HG03039 (cell line): ENCODE measurements around the gene PCSK4.
"Not testable (repeated sequence)": the region's sequence is repeated elsewhere in the genome, so short reads cannot be mapped to it uniquely, and the experiment has no call there.

ENCODE experiments used
- ATAC-seq: cut with Tn5 transposase; IDR thresholded peaks from one replicate; pipeline ENCODE4 v1.9.1; 2021; ENCODE audit warnings: mild to moderate bottlenecking, moderate library complexity; ENCODE audit not compliant: unreplicated experiment

PCSK4 gene

DNA sequence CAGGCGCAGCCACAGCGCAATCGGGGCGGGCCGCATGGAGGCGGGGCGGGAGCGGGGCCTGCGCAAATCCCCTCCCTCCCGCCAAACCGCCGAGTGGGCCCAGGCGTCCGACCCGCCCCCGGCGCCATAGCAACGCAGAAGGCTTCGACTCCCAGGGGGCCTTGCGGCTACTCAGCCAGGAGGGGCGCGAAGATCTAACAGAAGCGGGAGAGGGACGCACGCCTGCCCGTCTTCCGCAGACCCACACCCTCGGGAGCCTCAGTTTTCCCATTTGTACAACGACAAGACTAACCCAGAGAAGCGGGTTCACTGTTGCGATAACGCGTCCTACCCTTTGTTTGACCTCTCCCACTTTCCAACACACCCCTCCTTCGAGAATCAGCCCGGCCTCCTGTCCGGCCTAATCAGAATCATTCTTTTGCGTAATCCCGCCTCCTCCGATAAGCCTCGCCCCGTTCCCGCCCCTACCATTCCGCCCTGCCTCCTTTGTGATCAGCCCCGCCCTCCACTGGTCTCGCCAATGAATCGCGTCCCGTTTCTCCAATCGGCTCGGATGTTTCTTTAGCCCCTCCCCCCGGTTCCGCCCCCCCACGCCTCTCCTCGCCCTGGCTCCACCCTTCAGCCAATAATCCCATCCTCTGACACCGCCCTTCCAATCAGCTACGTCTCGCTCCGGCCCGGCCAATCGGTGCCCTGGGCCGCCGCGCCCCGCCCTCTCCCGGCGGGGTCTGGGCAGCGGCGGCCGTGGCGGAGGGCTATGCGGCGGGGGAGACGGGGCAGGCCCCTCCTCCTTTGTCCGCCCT lies at the start of gene PCSK4:
PCSK4 (minus strand) TSS at position 40 of the 803 bp plus-strand sequence; CDS start at position 36, 4 bp downstream.
- ATAC-seq = peak; percentile 73

GRCh38 chr19:1539749-1540148 lies 49.6 kb upstream of the PCSK4 start:
- not testable (repeated sequence) for ATAC-seq

DNA sequence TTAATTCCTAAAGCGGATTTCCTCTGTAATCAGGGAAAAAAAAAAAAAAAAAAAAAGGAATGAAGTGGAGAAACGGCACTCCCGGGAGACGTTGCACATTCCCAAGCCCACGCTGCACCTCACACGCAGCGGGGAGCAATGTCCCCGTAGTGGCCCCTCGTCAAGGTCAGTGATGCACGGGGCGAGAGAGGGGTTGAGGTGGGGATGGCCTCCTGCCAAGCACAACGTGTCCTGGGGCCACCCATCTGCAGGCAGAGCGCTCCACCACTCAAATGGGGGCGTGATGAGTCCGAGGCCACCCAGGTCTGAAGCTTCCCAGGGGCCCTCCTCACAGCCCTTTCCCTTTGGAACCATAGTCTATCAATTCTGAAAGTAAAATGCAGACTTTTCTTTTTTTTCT lies 48.8 kb upstream of the PCSK4 start:
- no peak for ATAC-seq

- not testable (repeated sequence) for ATAC-seq
Measured at GRCh38 chr19:1535699-1536098, 45.5 kb upstream of the PCSK4 start.

DNA sequence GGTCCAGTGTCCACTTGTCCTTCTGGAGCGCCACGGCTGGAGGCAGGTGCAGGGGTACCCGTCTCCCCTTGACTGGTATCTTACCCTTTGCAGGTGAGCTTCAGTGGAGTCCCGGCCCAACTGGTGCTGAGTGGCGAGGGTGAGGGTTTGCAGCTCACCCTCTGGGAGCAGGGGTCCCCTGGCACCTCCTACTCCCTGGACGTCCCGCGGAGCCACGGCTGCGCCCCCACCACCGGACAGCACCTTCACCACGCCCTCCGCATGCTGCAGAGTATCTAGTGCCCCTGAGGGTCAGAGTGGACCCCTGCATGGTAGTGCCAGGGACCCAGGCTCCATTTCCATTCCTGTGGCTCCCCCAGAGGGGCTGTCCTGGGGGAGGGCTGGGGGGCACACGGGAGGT lies 44.8 kb upstream of the PCSK4 start:
- no peak for ATAC-seq

GRCh38 chr19:1533510-1534150 lies 43.5 kb upstream of the PCSK4 start:
- ATAC-seq = no peak

DNA sequence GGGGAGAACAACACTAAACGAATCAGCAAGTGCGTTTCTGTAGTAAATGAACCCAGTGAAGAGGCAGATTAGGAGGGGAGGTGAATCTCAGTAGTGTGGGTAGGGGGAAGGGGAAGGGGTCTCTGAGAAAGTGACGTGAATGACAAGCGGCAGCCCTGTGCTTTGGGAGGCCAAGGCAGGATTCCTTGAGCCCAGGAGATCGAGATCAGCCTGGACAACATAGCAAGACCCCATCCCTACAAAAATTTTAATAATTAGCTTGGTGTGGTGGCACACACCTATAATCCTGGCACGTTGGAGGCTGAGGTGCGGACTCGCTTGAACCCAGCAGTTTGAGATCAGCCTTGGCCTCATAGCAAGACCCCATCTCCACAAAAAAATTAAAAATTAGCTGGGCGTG lies 41.9 kb upstream of the PCSK4 start:
- no peak for ATAC-seq

GRCh38 chr19:1531587-1531986 lies 41.4 kb upstream of the PCSK4 start:
- ATAC-seq = no peak

DNA sequence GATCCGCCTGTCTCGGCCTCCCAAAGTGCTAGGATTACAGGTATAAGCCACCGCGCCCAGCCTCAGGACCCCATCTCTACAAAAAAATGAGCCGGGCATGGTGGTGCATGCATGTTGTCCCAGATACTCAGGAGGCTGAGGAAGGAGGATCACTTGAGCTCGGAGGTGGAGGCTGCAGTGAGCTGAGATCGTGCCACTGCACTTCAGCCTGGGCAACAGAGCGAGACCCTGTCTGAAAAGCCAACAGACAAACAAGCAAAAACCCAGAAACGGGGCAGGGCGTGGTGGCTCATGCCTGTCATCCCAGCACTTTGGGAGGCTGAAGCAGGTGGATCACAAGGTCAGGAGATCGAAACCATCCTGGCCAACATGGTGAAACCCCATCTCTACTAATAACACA lies 40.7 kb upstream of the PCSK4 start:
- ATAC-seq = not testable (repeated sequence)

GRCh38 chr19:1529430-1529816 lies 39.3 kb upstream of the PCSK4 start:
- ATAC-seq = no peak

DNA sequence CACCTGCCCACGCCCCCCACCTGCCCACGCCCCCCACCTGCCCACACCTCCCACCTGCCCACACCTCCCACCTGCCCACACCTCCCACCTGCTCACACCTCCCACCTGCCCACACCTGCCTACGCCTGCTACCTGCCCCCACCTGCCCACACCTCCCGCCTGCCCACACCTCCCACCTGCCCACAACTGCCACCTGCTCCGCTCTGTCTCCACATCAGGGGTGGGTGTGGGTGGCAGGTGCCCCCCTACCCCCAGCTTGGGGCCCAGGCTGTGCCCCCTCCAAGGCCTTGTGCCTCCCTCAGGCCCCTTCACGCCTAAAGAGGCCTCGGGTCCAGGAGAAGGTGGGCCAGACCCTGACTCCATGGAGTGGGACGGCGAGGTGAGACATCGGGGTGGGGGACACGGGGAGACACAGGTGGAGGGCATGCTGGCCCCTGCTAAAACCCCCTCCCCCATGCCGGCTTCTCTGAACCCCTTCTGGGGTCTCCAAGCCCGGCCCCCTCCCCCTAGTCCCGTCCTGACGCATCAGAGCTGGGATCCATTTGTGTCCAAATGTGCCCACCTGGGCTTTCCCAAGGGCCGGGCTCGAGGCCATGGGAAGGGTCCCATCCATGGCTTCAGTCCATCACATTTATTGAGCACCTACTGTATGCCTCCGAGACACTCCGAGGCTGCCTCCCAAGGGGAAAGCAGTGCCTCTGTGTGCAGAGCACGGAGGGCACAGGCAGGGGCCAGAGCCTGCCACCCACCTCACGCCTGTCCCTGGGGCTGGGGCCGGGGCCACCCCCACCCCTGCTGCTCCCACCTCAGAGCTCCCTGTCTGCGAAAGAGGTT lies 38.7 kb upstream of the PCSK4 start:
- ATAC-seq = no peak

DNA sequence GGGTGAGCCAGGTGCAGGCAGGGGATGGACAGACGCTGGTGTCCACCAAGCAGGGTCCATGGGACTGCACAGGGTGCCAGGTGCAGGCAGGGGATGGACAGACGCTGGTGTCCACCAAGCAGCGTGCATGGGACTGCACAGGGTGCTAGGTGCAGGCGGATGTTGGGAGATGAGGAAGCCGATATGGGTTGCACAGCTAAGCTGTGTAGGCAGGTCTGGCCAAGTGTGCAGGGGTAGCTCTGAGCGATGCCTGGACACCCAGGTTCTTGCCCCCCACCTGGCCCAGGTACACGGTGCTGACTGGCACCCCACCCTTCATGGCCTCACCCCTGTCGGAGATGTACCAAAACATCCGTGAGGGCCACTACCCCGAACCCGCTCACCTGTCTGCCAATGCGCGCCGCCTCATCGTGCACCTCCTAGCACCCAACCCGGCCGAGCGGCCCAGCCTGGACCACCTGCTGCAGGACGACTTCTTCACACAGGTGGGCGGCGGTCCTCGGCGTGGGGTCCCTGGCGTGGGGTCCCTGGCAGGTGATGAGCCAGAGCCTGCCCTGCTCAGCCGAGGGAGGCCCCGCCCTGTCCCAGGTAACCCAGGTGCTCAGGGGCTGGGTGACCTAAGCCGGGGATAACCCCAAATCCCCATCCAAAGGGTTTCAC lies 37.6 kb upstream of the PCSK4 start:
- no peak for ATAC-seq

DNA sequence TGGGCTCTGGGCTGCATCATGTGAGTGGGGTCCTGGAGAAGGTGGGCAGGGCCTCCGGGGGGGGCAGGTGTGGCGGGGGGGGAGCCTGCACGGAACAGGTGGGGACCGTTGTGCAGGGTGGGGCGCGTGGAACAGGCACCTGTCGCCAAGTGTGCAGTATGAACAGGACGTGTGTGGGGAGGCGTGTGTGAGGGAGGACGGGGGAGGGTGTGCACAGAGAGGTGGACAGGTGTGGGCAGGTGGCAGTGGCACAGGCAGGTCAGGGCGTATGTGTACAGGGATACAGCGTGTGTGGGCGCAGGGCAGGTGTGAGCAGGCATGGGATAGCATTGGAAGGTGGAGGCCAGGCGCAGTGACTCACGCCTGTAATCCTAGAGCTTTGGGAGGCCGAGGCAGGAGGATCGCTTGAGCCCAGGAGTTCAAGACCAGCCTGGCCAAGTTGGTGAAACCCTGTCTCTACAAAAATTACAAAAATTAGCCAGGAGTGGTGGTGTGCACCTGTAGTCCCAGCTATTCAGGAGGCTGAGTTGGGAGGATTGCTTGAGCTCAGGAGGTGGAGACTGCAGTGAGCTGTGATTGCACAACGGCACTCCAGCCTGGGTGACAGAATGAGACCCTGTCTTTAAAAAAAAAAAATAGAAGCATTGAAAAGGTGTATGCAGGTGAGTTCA lies 37.0 kb upstream of the PCSK4 start:
- no peak for ATAC-seq

DNA sequence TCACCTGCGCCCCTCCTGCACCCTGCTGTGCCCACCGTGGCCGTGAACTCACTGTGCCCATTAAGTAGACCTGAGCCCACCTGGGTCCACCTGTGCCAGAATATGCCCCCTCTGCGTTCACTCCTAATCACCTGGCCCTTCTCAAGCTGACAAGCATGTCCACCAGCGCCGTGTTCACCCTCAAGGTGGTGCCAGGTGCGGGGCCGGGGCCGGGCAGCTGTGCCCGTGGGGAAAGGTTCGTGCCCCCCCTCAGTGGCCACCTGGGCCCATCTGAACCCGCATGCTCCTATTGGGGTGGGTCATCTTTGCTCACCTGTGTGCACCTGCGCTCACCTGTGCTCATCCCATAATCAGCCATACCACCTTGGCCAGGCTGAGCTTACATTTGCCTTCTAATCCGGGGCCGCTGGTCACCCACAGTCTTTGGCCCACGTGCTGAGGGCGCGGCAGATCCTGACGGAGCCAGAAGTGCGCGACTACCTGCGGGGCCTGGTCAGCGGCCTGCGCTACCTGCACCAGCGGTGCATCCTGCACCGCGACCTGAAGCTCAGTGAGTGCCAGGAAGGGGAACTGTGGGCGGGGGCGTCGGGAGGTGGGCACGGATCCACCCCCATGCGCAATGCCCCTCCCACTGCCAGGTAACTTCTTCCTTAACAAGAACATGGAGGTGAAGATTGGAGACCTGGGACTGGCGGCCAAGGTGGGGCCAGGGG lies 36.1 kb upstream of the PCSK4 start:
- no peak for ATAC-seq

- ATAC-seq = no peak
Measured at GRCh38 chr19:1525343-1525742, 35.2 kb upstream of the PCSK4 start.

- no peak for ATAC-seq
Measured at GRCh38 chr19:1524972-1525325, 34.8 kb upstream of the PCSK4 start.

DNA sequence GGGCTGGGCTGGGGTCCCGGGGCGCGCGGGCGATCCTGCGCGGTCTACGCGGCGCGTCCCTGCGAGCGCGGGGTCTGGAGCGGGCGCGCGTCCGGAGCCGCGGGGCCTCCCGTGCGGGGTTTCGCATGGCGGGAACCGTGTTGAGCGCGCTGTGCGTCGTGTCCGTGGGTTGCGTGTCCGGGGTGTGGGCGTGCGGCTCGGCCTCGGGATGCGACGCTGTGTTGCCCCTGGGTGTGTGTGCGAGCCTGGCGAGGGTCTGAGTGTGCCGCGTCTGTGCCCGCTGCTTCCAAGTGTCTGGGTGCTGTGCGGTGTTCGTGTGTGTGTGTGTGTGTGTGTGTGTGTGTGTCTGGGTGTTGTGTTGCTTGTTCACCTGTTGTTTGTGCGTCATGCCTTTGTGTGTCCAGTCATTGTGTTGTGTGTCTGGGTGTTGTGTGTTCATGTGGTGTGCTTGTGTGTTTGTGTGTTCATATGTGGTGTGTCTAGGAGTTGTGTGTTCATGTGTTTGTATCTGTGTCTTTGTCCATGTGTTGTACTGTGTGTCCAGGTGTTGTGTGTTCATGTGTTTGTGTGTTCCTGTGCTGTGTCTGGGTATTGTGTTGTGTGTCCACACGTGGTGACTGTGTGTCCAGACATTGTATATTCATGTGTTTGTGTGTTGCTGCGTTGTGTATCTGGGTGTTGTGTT lies 34.3 kb upstream of the PCSK4 start:
- ATAC-seq = no peak

- ATAC-seq = no peak
Measured at GRCh38 chr19:1523412-1524286, 33.5 kb upstream of the PCSK4 start, which contains the start of gene PLK5. Gene PLK5 (plus strand): TSS chr19:1524077. CDS start chr19:1526997, 2,920 bp downstream.
